GM19043 (cell line): Measurements from ENCODE around the gene BUD23.
"Not testable (repeated sequence)": the region's sequence is repeated elsewhere in the genome, so short reads cannot be mapped to it uniquely, and the experiment has no call there.

Source experiments
- ATAC-seq: cut with Tn5 transposase; IDR thresholded peaks from one replicate; pipeline ENCODE4 v1.9.1; 2021; ENCODE audit warnings: low read depth; ENCODE audit not compliant: unreplicated experiment

The BUD23 gene

DNA sequence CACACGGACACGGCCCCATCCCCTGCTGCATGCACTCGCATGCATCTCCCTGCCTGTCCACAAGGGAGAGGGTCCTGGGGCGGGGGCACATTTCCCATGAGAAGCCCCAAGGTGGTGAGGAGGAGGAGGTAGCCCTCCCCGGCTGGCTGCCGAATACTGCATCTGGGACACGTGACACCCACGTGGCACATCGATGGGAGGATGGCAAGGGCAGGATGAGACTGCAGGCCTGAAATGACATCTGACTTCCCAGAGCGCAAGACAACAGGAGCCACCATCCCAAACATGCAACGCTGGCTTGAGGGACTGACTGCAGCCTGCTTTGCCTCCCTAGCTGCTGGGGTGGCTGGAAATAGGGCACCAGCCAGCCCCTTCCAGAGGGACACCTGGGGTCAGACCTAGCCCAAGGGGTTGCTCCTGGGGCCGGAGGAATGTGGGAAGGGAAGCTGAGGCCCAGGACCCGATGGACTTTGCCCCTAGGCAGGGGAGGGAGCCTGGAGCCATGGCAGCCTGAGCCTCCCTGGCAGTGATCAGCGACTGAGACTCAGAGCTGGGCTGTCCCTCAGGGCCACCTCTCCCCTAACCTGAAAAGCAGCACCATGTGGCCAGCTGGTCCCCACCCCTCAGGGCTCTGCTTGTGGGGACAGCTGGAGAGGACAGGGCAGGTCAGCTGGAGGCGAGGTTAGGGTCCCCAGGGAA lies 16.1 kb downstream of the BUD23 start:
- ATAC-seq = no peak

DNA sequence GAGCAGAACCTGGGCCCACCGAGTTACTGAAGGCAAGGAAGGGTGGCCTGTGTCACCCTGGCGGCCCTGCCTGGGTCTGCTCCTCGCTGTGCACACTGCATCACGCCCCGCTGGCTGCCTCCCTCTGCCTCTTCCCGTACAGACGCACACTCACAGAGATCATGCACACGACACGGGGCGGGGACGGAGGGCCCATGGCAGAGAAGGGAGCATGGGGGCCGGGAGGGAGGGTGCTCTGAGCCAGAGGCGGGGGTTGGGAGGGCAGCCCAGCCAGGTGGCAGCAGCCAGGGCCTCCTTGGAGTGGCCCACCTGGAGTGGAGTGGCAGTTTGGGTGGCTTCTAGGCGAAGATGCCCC lies 16.6 kb downstream of the BUD23 start:
- no peak for ATAC-seq

DNA sequence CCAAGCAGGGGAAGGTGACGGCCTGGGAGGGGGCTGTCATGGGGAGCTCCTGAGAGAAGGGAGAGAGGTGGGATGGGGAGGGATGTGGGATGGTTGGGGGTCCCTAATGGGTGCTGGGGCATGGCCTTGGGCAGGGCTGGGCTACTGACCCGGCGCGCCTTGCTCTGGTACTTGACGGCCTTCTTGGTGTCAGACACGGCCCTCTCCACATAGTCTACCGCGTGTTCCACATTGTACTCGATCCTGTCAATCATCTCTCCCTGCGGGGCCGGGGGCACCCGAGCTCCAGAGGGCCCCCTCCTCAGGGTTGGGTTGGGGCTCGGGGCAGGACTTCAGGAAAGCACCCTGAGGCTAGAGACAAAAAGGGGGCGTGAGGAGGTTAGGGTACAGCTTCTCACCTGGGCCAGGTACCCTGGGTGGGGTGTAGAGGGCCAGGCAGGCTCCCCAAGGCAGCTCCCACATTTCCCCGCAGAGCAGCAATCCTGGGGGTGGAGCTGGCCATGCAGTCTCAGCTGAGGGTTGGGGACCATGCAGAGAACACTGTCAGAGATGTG lies 17.3 kb downstream of the BUD23 start:
- no peak for ATAC-seq

- ATAC-seq = no peak
These were observed 18.1 kb downstream of the BUD23 start for GRCh38 chr7:73701357-73701995.

DNA sequence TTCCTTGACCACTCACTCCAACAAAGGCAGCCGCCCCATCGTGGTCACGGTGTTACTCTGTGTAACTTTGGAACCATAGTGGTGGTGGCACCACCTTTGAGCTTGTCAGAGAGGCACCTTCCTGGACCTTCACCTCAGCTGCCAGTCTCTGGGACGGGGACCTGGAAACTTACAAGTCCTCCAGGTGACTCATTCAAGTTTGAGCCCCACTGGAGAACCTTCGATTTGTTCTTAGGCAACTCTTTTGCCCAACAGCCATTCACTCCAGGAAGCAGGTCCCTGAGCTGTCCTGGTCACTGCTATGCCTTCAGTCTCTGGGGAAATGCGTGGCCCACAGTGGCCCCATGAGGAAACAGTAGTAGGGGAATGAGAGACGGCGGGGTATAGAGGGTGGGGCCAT lies 18.8 kb downstream of the BUD23 start:
- no peak for ATAC-seq

- no peak for ATAC-seq
These were observed 19.3 kb downstream of the BUD23 start for GRCh38 chr7:73702665-73703064.

DNA sequence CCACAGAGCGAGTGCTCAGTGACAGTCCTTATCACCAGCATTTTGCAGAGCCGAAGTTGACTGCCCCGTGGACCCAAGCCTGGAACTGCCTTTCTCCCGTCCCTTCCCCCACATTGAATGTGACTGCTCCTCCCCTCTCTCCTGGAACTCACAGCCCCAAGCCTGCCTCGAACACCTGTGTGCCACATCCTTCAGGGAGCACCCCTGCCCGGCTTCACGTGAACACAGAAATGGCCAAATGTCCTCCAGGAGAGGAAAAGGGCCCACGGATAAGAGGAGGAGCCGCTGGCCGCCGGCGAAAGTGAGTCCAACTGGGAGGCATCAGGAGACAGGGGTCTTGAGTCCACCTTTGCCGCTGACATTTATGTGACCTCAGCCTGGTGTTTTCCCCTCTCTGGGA lies 19.8 kb downstream of the BUD23 start:
- ATAC-seq = no peak

GRCh38 chr7:73703757-73704639 lies 20.6 kb downstream of the BUD23 start:
- ATAC-seq = no peak

DNA sequence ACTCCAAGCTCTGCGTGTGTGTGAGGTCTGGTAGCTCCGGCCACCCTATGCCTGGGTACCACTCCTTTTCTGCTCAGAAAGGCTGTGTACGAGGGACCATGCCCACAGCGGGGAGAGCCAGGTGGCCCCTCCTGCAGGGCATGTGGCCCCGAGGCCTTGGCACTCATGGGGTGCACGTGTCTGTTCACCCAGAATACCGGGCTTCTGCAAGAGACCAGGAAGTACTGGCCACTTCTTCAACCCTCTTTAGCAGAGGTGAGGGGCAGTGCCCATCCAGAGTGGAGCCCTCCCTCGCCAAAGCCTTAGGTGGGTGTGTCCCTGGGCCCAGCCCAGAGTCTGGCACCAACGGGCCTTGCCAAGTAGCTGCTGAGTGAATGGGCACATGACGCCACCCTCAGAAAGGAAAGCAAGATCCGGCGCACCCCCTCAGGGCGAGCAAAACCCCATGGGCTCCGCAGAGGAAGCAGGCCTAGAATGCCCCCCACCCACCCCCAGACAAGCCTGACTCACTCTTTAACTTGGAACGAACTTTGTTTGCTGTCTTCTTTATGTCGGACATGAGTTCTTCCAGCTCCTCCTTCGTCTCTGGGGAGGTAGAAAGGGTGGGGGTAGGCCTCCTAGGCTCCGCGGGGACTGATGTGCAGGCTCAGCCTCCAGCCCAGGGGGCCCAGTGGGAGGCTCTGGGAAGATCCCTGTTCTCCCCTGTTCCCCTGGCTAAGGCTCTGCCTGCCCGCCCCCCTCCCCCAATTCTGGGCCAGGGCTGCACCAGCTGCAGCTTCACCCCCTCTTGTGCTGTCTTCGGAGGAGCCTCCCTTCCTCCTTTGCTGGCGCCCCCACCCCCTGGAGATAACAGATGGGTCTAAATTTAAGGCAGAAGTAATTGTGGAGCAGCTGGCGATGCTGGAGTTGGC lies 21.5 kb downstream of the BUD23 start:
- no peak for ATAC-seq

DNA sequence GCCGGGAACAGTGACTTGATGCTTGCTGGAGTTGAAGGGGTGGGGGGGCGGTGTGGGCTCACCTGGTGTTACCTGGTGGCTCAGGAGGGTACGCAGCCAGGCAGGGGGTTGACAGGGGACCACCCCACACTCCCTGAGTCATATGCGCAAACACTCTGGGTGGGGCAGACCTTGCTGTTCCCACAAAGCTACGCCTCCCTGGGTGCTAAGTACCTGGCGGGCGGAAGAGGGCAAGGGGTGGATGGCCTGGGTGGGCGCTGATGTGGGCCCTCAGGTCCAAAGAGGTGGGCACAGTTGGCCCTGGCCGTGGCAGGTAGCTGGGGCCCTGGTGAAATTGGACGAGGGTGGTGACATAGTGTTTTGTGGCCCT lies 22.1 kb downstream of the BUD23 start:
- no peak for ATAC-seq

DNA sequence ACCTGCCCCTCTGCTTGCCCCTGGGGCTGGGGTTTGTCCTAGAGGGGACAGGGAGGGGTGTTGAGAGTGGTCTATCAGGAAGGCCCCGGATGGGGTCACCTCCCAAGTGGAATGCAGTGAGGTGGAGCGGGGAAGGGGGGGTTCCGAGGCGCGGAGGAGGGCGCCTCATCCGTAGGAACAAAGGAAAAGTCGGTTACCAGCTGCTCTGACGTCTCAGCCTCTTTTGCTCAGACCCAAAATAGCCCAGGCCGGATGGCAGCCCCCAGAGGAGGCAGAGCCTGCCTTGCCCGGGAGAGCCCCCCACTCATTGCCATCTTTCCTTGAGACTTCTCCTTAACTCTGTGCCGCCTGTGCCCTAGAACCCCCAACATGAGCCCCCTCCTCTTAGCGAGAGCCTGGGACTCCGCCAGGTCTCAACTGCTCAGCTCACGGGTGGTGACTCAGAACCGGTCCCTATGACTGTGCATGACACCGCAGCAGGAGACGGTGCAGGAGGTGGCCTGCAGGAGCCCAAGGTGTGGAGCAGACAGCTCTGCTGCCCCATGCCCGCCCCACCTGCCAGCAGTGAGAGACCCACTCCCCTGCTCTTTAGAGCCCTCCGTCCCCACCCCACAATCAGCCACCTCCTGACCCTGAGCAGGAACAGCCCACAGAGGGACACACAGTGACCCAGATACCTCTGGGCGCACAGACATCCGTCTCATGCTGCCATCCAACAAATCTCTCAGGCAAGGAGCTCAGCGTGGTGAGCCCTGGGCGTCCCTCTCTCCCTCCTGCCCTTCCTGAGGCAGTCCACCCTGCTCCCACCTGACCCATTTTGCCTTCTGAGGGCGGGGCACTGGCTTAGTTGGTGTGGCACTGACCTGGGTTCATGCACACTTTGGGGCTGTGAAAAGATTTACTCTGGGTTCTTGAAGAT lies 23.0 kb downstream of the BUD23 start:
- ATAC-seq = no peak

- ATAC-seq = no peak
These were observed 23.7 kb downstream of the BUD23 start for GRCh38 chr7:73707045-73707631.

- ATAC-seq = no peak
These were observed 25.7 kb downstream of the BUD23 start for GRCh38 chr7:73708961-73709549.

DNA sequence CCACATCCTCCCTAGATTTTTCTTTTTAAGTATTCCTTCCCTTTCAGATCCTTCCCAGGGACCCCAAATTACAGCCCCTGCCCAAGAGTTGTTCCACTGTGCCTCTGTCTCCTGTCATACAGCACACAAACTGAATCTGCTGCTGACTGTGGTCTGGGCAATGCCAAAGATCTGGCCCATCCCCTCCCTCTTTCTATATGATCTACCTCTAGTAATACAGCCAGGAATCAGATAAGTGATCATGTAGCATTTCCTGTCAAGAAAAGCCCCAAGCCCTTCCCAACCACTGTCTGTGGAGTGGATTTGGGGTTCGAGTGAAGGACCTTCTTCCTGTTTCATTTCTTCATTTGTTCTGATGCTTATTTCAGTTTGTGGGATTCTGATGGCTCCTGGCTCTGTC lies 29.4 kb downstream of the BUD23 start:
- no peak for ATAC-seq

GRCh38 chr7:73713319-73713718 lies 29.9 kb downstream of the BUD23 start:
- not testable (repeated sequence) for ATAC-seq

DNA sequence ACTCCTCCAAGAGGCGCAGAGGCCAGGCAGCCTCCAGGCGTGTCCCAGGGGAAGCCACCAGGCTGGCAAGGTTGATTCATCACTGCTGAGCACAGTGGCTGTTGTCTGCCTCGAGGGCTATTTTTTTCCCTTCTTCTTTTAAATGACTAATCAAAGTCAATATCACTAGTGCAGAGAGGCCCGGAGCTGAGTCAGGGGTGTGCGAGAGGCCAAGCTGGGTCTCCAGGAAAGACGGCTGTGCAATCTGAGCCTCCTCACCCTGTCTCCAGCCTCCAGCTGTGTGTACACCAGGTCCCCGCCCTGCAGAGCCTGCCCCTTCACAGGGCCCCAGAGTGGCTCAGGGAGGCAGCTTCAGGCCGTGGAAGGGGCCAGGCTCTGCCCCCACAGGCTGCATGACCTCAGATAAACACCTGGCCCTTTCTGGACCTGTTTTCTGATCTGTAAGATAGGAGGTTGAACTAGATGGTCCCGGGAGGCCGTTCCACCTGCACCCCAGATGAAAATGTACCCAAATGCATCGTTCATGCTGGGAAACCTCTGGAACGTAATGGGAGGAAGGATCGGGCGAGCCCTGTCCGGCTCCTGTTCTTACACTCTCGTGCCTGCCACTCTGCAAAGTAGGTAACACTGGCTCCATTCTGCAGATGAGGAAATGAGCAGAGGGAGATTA lies 32.4 kb downstream of the BUD23 start:
- ATAC-seq = no peak

- ATAC-seq = no peak
These were observed 33.0 kb downstream of the BUD23 start for GRCh38 chr7:73716318-73716890.
